Fibroblast of skin of left quadriceps (primary cell): ENCODE measurements around the gene PARD6G.
A peak's percentile ranks its signal among the peaks of the same experiment; 100 is the strongest.
"Not testable (repeated sequence)": the region's sequence is repeated elsewhere in the genome, so short reads cannot be mapped to it uniquely, and the experiment has no call there.

Experiments
- DNase-seq, 2 experiments: peaks; one replicate each; pipeline ENCODE4 v3.0.0-alpha.2; 2013; ENCODE audit warnings: low read depth in 2 of 2

Gene PARD6G

GRCh38 chr18:80171054-80171872, 76.1 kb downstream of the PARD6G start:
- peak in 1 of 2 experiments; percentile 22 for DNase-seq

- no peak for DNase-seq
Measured at GRCh38 chr18:80170395-80171053, 76.8 kb downstream of the PARD6G start.

- no peak for DNase-seq
Measured at GRCh38 chr18:80169607-80170006, 77.7 kb downstream of the PARD6G start.

- DNase-seq: no peak
Measured at GRCh38 chr18:80168982-80169381, 78.3 kb downstream of the PARD6G start.

- peak in 1 of 2 experiments; percentile 24 for DNase-seq
Measured at GRCh38 chr18:80168346-80168745, 79.0 kb downstream of the PARD6G start.

- no peak for DNase-seq
Measured at GRCh38 chr18:80167931-80168330, 79.4 kb downstream of the PARD6G start.

- no peak for DNase-seq
Measured at GRCh38 chr18:80167331-80167730, 80.0 kb downstream of the PARD6G start.

GRCh38 chr18:80166725-80167124, 80.6 kb downstream of the PARD6G start:
- DNase-seq: no peak

GRCh38 chr18:80166240-80166639, 81.1 kb downstream of the PARD6G start:
- no peak for DNase-seq

GRCh38 chr18:80164727-80165355, 82.5 kb downstream of the PARD6G start:
- not testable (repeated sequence) for DNase-seq

GRCh38 chr18:80163183-80163582, 84.1 kb downstream of the PARD6G start:
- no peak for DNase-seq

- DNase-seq: no peak
Measured at GRCh38 chr18:80161781-80162417, 85.4 kb downstream of the PARD6G start.

- no peak for DNase-seq
Measured at GRCh38 chr18:80159713-80160636, 87.3 kb downstream of the PARD6G start.

- no peak for DNase-seq
Measured at GRCh38 chr18:80158365-80158764, 88.9 kb downstream of the PARD6G start.

GRCh38 chr18:80157708-80158343, 89.5 kb downstream of the PARD6G start:
- peak in 1 of 2 experiments; percentile 30 for DNase-seq

- DNase-seq: no peak
Measured at GRCh38 chr18:80154293-80154692, 93.0 kb downstream of the PARD6G start.

GRCh38 chr18:80149667-80150066, 97.6 kb downstream of the PARD6G start:
- DNase-seq: no peak

GRCh38 chr18:80148326-80149199, 98.8 kb downstream of the PARD6G start:
- DNase-seq: no peak
